H1 (cell line): ENCODE measurements around the gene FAM53A. TPM values are rescaled to one million over a fixed set of nuclear protein-coding genes. Genes with fewer than 3 reads are reported as not detected.

Source experiments
- CBX8 ChIP-seq: fragments of 300-800, 300-1000 bp; sonication (generic); IDR thresholded peaks from 2 replicates; pipeline ENCODE4 v1.7.1; 2016; ENCODE audit warnings: low read depth, low read length, borderline replicate concordance
- CHD2 ChIP-seq: IDR thresholded peaks from 2 replicates; pipeline ENCODE4 v1.6.1; 2012; ENCODE audit warnings: low read length, improper control_type of control experiment
- CHD7 ChIP-seq: fragments of 300-600 bp; sonication (generic); IDR thresholded peaks from 2 replicates; pipeline ENCODE4 v1.7.1; 2012; ENCODE audit warnings: low read length, moderate library complexity, mild to moderate bottlenecking, inconsistent platforms; ENCODE audit not compliant: insufficient replicate concordance
- CREB1 ChIP-seq: IDR thresholded peaks from 2 replicates; pipeline ENCODE4 v1.6.1; 2012; ENCODE audit warnings: inconsistent platforms
- CTBP2 ChIP-seq: IDR thresholded peaks from 2 replicates; pipeline ENCODE4 v1.7.0; 2011; ENCODE audit warnings: borderline replicate concordance, mild to moderate bottlenecking, moderate library complexity, mixed read lengths, low read length; ENCODE audit not compliant: insufficient read depth, insufficient read length
- EZH2 ChIP-seq: fragments of 200-600 bp; sonication (generic); IDR thresholded peaks from 2 replicates; pipeline ENCODE4 v1.7.1; 2012; ENCODE audit warnings: low read depth, mild to moderate bottlenecking, moderate library complexity, low read length, inconsistent platforms; ENCODE audit not compliant: severe bottlenecking
- GTF2F1 ChIP-seq: IDR thresholded peaks from 2 replicates; pipeline ENCODE4 v1.6.1; 2012; ENCODE audit warnings: low read depth, low read length, improper control_type of control experiment, borderline replicate concordance
- HDAC2 ChIP-seq, 2 experiments: fragments of 300-600 bp in 1 of 2; sonication (generic) in 1 of 2; IDR thresholded peaks; 2 replicates each; pipeline ENCODE4 v1.6.1; 2011 to 2012; ENCODE audit warnings: low read depth in 2 of 2, low read length in 2 of 2, mild to moderate bottlenecking in 2 of 2, moderate library complexity in 2 of 2, borderline replicate concordance in 1 of 2, inconsistent platforms in 1 of 2
- MAFK ChIP-seq: IDR thresholded peaks from 2 replicates; pipeline ENCODE4 v1.6.1; 2012; ENCODE audit warnings: low read depth, mild to moderate bottlenecking, improper control_type of control experiment, low read length
- NRF1 ChIP-seq: IDR thresholded peaks from 2 replicates; pipeline ENCODE4 v1.6.1; 2011; ENCODE audit warnings: mild to moderate bottlenecking, low read depth, low read length, improper control_type of control experiment
- SRF ChIP-seq: IDR thresholded peaks from 2 replicates; pipeline ENCODE4 v1.6.1; 2011; ENCODE audit warnings: mild to moderate bottlenecking, low read depth, low read length, moderate library complexity
- TCF12 ChIP-seq: IDR thresholded peaks from 2 replicates; pipeline ENCODE4 v1.6.1; 2011; ENCODE audit warnings: low read depth, mild to moderate bottlenecking, low read length
- YY1 ChIP-seq: IDR thresholded peaks from 2 replicates; pipeline ENCODE4 v1.6.1; 2011; ENCODE audit warnings: low read depth, mild to moderate bottlenecking, low read length
- polyA plus RNA-seq, 7 experiments: library from polyadenylated mRNA; depleted of rRNA in 3 of 7; stranded (reverse) in 5 of 7; unstranded in 2 of 7; fragments of >200 nt in 5 of 7; fragments of 200-250 nt in 2 of 7; gene quantifications; 1 replicate in 5 of 7; 2 replicates in 1 of 7; 4 replicates in 1 of 7; pipeline versions ENCODE4 v1.2.1 to v1.2.3, GENCODE V29; 2011 to 2013; ENCODE audit warnings: missing spikeins in 2 of 7, mixed read lengths in 2 of 7
- total RNA-seq: library from RNA; stranded (reverse); fragmentation: NEBNext Ultra II Directional; extraction: Animal tissue kit (Norgen Biotek cat#: 25700); gene quantifications from 2 replicates; pipeline ENCODE4 v1.2.1, GENCODE V29; 2021

The FAM53A gene
- total and polyA plus RNA-seq, 2 of the 8 experiments (the other 6 are each of a cell fraction or from before 2014, with no cell fraction given) = 1.9 to 2.0 TPM

GRCh38 chr4:1658146-1658545 lies 26.0 kb downstream of the FAM53A start (continued):
- TF ChIP-seq CHD7 (no peak), SRF (no peak), GTF2F1 (no peak), MAFK (no peak), TCF12 (no peak), CHD2 (no peak), EZH2 (no peak), YY1 (no peak), CREB1 (no peak), CBX8 (no peak), HDAC2 (IDR thresholded peaks at IDR 0.05; ENCODE audit: borderline replicate concordance in 1 of 2, low read depth in 2 of 2, low read length in 2 of 2) (no peak), CTBP2 (no peak), NRF1 (no peak)
